Fibroblast of mammary gland (primary cell): ENCODE measurements around the gene MBP.

Experiments used
- DNase-seq: peaks from one replicate; pipeline ENCODE4 v3.0.0-alpha.2; 2010; ENCODE audit warnings: low read depth
- H3K4me3 ChIP-seq: 2 replicates; pipeline ENCODE4 v1.5.1; 2011; ENCODE audit warnings: low read depth, mild to moderate bottlenecking, low read length, moderate library complexity; ENCODE audit not compliant: control insufficient read depth
- CTCF ChIP-seq: conservative IDR thresholded peaks from 2 replicates; pipeline ENCODE4 v1.5.1; 2011; ENCODE audit warnings: low read depth, low read length, inconsistent platforms; ENCODE audit not compliant: control insufficient read depth, insufficient read depth

Gene MBP

GRCh38 chr18:76997951-76998808 is 134.4 kb downstream of the MBP start:
- TF ChIP-seq CTCF: no peak
- no peak for DNase-seq
- H3K4me3 ChIP-seq: no peak overlapping the region

GRCh38 chr18:76996429-76996828 is 136.2 kb downstream of the MBP start:
- H3K4me3 ChIP-seq: no peak overlapping the region
- no peak for DNase-seq
- TF ChIP-seq CTCF: no peak

GRCh38 chr18:76995896-76996295 is 136.7 kb downstream of the MBP start:
- DNase-seq: no peak
- TF ChIP-seq CTCF: no peak
- H3K4me3 ChIP-seq: no peak overlapping the region

- no peak overlapping the region for H3K4me3 ChIP-seq
- no peak for DNase-seq
- TF ChIP-seq CTCF: no peak
Observed at GRCh38 chr18:76994086-76994654, 138.4 kb downstream of the MBP start.

GRCh38 chr18:76993573-76993972 is 139.0 kb downstream of the MBP start:
- H3K4me3 ChIP-seq: no peak overlapping the region

GRCh38 chr18:76993085-76993382 is 139.5 kb downstream of the MBP start:
- no peak for DNase-seq
- TF ChIP-seq CTCF: no peak
- H3K4me3 ChIP-seq: no peak overlapping the region

More at GRCh38 chr18:76993573-76993972, 139.0 kb downstream of the MBP start:
- TF ChIP-seq CTCF: no peak
- DNase-seq: no peak
